K562 (cell line): ENCODE results near the gene ARHGAP30. TPM values are rescaled to one million over a fixed set of nuclear protein-coding genes. Genes with fewer than 3 reads are reported as not detected.

Experiments
- BRD4 ChIP-seq: fragments of 200-600 bp; sonication (generic); IDR thresholded peaks from 2 replicates; pipeline ENCODE4 v1.6.1; 2017; ENCODE audit warnings: inconsistent platforms
- HNRNPLL ChIP-seq: fragments of 200-400 bp; formaldehyde crosslinking; IDR thresholded peaks from 2 replicates; pipeline ENCODE4 v1.6.1; 2017; ENCODE audit warnings: low read length, low read depth, mild to moderate bottlenecking; ENCODE audit not compliant: poor library complexity, severe bottlenecking
- NCOA4 ChIP-seq: fragments of 450-650 bp; IDR thresholded peaks from 2 replicates; pipeline ENCODE4 v1.6.1; 2018; ENCODE audit warnings: mild to moderate bottlenecking; ENCODE audit not compliant: partially characterized antibody
- SMAD3 ChIP-seq: fragments of 450-650 bp; formaldehyde crosslinking; conservative IDR thresholded peaks from 2 replicates; pipeline ENCODE4 v1.4.0; 2020; ENCODE audit warnings: mild to moderate bottlenecking
- SNIP1 ChIP-seq: fragments of 450-650 bp; IDR thresholded peaks from 2 replicates; pipeline ENCODE4 v1.7.1; 2017; ENCODE audit warnings: low read depth, mild to moderate bottlenecking
- TEAD4 ChIP-seq, 2 experiments: sonication (generic) in 1 of 2; formaldehyde crosslinking in 1 of 2; IDR thresholded peaks; 2 replicates each; pipeline versions ENCODE4 v1.6.1 to v1.8.0; 2012 to 2022; ENCODE audit warnings: borderline replicate concordance in 1 of 2, inconsistent platforms in 1 of 2, low read length in 1 of 2, mild to moderate bottlenecking in 1 of 2, missing genetic modification reagents in 1 of 2
- TOE1 ChIP-seq, 2 experiments: fragments of 450-650 bp in 1 of 2; sonication (generic) in 1 of 2; formaldehyde crosslinking in 1 of 2; IDR thresholded peaks; 2 replicates each; pipeline versions ENCODE4 v1.7.1 to v1.8.0; 2016 to 2022; ENCODE audit warnings: borderline replicate concordance in 2 of 2, mild to moderate bottlenecking in 2 of 2, antibody characterized with exemption in 1 of 2, inconsistent platforms in 1 of 2, low read depth in 1 of 2, missing genetic modification reagents in 1 of 2, moderate library complexity in 1 of 2
- XRCC3 ChIP-seq: fragments of 450-650 bp; IDR thresholded peaks from 2 replicates; pipeline ENCODE4 v1.6.1; 2017; ENCODE audit warnings: mild to moderate bottlenecking, moderate library complexity
- polyA plus RNA-seq, 8 experiments: library from polyadenylated mRNA; depleted of rRNA in 4 of 8; stranded (reverse) in 5 of 8; unstranded in 3 of 8; fragments of >200 nt; fragmentation: Nextera tagmentation in 2 of 8; fragmentation: Illumina TruSeq in 1 of 8; extraction: Ambion mirVana in 2 of 8; extraction: Trizol in 1 of 8; gene quantifications; 2 replicates each; pipeline versions ENCODE4 v1.2.1 to v1.2.3, GENCODE V29; 2011 to 2014; ENCODE audit warnings: inconsistent platforms in 1 of 8, missing spikeins in 1 of 8
- total RNA-seq, 7 experiments: library from RNA; depleted of rRNA in 6 of 7; stranded (reverse); fragments of >200 nt in 6 of 7; fragmentation: Illumina TruSeq in 2 of 7; extraction: Trizol in 2 of 7; gene quantifications; 2 replicates each; pipeline versions ENCODE4 v1.2.1 to v1.2.3, GENCODE V29; 2011 to 2021; ENCODE audit warnings: low replicate concordance in 1 of 7
- TF ChIP-seq, protein P1 (sequence below): fragments of 450-650 bp; IDR thresholded peaks from 2 replicates; pipeline ENCODE4 v1.6.1; 2014; ENCODE audit warnings: low read depth, mild to moderate bottlenecking, moderate library complexity, borderline replicate concordance
- TF ChIP-seq, protein P2 (sequence below): sonication (generic); formaldehyde crosslinking; IDR thresholded peaks from 2 replicates; pipeline ENCODE4 v1.8.1; 2023; ENCODE audit warnings: mild to moderate bottlenecking, missing genetic modification reagents

The ARHGAP30 gene
- total and polyA plus RNA-seq, 9 of the 15 experiments (the other 6 are each of a cell fraction or from before 2014, with no cell fraction given): 0.01 to 0.73 (median 0.12) TPM

DNA sequence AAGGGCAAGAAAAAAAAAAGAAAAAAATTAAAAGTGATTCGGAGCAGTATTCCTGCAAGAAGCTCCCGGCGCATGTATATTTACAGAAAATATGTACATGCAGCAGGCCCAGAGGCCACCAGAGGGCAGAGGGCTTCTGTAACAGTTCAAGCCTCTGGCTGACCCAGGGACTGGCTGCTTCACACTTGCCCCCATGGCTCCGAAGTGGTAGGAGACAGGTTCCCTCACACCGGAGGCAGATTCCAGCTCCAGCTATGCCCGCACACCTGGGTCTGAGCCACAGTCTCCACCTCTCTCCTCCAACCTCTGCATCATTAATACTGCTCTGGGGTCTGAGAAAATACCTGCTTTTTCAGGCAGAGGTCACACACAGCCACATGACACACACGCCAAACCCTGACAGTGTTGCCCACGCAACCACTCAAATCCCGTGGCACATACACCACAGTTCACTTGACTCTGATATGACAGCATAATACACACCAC lies 2.2 kb upstream of the ARHGAP30 start (continued):
- no peak for TF ChIP-seq TOE1 (IDR thresholded peaks at IDR 0.05; ENCODE audit: borderline replicate concordance)
- 0 out of 2 replicates have a peak, but pooled peaks have one; percentile 51 for TF ChIP-seq TOE1 (CRISPR knock-in tag; IDR thresholded peaks at IDR 0.05; ENCODE audit: borderline replicate concordance, low read depth)
- 0 out of 2 replicates have a peak, but pooled peaks have one; percentile 14 for TF ChIP-seq TEAD4 (IDR thresholded peaks at IDR 0.05; ENCODE audit: low read length)
- no peak for TF ChIP-seq TEAD4 (CRISPR knock-in tag; IDR thresholded peaks at IDR 0.05; ENCODE audit: borderline replicate concordance)
- no peak for TF ChIP-seq XRCC3
- no peak for TF ChIP-seq NCOA4
- TF ChIP-seq, protein P1, sequence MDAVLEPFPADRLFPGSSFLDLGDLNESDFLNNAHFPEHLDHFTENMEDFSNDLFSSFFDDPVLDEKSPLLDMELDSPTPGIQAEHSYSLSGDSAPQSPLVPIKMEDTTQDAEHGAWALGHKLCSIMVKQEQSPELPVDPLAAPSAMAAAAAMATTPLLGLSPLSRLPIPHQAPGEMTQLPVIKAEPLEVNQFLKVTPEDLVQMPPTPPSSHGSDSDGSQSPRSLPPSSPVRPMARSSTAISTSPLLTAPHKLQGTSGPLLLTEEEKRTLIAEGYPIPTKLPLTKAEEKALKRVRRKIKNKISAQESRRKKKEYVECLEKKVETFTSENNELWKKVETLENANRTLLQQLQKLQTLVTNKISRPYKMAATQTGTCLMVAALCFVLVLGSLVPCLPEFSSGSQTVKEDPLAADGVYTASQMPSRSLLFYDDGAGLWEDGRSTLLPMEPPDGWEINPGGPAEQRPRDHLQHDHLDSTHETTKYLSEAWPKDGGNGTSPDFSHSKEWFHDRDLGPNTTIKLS: no peak
- TF ChIP-seq SMAD3: no peak
- no peak for TF ChIP-seq BRD4
- no peak for TF ChIP-seq HNRNPLL
- TF ChIP-seq SNIP1: 0 out of 2 replicates have a peak, but pooled peaks have one; percentile 11
- TF ChIP-seq, protein P2, sequence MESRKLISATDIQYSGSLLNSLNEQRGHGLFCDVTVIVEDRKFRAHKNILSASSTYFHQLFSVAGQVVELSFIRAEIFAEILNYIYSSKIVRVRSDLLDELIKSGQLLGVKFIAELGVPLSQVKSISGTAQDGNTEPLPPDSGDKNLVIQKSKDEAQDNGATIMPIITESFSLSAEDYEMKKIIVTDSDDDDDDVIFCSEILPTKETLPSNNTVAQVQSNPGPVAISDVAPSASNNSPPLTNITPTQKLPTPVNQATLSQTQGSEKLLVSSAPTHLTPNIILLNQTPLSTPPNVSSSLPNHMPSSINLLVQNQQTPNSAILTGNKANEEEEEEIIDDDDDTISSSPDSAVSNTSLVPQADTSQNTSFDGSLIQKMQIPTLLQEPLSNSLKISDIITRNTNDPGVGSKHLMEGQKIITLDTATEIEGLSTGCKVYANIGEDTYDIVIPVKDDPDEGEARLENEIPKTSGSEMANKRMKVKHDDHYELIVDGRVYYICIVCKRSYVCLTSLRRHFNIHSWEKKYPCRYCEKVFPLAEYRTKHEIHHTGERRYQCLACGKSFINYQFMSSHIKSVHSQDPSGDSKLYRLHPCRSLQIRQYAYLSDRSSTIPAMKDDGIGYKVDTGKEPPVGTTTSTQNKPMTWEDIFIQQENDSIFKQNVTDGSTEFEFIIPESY (CRISPR knock-in tag): no peak
- TF ChIP-seq, all 486 proteins: peak for 25
